B cell (primary cell): ENCODE data around the gene LRRC72. TPM values are rescaled to one million over a fixed set of nuclear protein-coding genes. Genes with fewer than 3 reads are reported as not detected.

Experiments used
- ATAC-seq: fragments of 200-7000 bp; cut with Tn5 transposase; one replicate; pipeline ENCODE4 v1.10.0; 2021; ENCODE audit warnings: low read depth, mild to moderate bottlenecking, moderate number of reproducible peaks, moderate library complexity
- CTCF ChIA-PET: fragments of 350-600 bp; sonication (Branson Sonifier 250); formaldehyde crosslinking; loops from one replicate; lab custom pipeline; 2021; ENCODE audit warnings: antibody characterized with exemption, inconsistent platforms; lab: Charles Lee
- POLR2A ChIA-PET: fragments of 350-600 bp; sonication (Branson Sonifier 250); formaldehyde crosslinking; loops from one replicate; lab custom pipeline; 2021; ENCODE audit warnings: antibody characterized with exemption; lab: Charles Lee
- DNase-seq: peaks from one replicate; pipeline ENCODE4 v3.0.0; 2013
- H2AFZ ChIP-seq: 2 replicates; pipeline ENCODE4 v1.6.1; 2012; ENCODE audit warnings: mild to moderate bottlenecking, low read depth, low read length; ENCODE audit not compliant: insufficient read depth, poor library complexity, severe bottlenecking
- H3K27ac ChIP-seq, 2 donors: 1 replicate in 1 of 2; 2 replicates in 1 of 2; pipeline ENCODE4 v1.5.1; 2012 to 2013; ENCODE audit warnings: low read length in 2 of 2, mild to moderate bottlenecking in 2 of 2, moderate library complexity in 1 of 2
- H3K27me3 ChIP-seq, 4 experiments: fragments of 200-600 bp in 1 of 4; sonication (generic) in 1 of 4; replicated peaks in 1 of 4; 1 replicate in 2 of 4; 2 replicates in 2 of 4; pipeline versions ENCODE4 v1.6.1 to v1.7.0; 2013 to 2016; ENCODE audit warnings: low read length in 3 of 4, mild to moderate bottlenecking in 2 of 4, mixed read lengths in 1 of 4, moderate library complexity in 1 of 4; ENCODE audit not compliant: insufficient read depth in 4 of 4, control insufficient read depth in 3 of 4; ENCODE audit errors: control extremely low read depth in 1 of 4
- H3K36me3 ChIP-seq, 2 experiments: replicated peaks in 1 of 2; 1 replicate in 1 of 2; 2 replicates in 1 of 2; pipeline versions ENCODE4 v1.6.1 to v1.7.1; 2013; ENCODE audit warnings: low read length in 1 of 2; ENCODE audit not compliant: insufficient read depth in 2 of 2, control insufficient read depth in 1 of 2; ENCODE audit errors: control extremely low read depth in 1 of 2, extremely low read depth in 1 of 2
- H3K4me1 ChIP-seq, 2 donors: fragments of 200-600 bp in 1 of 2; sonication (generic) in 1 of 2; 1 replicate in 1 of 2; 2 replicates in 1 of 2; pipeline versions ENCODE4 v1.5.1 to v1.6.1; 2013 to 2017; ENCODE audit warnings: low read length in 2 of 2; ENCODE audit not compliant: control insufficient read depth in 2 of 2, insufficient read depth in 2 of 2
- H3K4me2 ChIP-seq: replicated peaks from 2 replicates; pipeline ENCODE3; 2012; ENCODE audit warnings: mild to moderate bottlenecking, low read depth, low read length; ENCODE audit not compliant: poor library complexity, severe bottlenecking
- H3K4me3 ChIP-seq, 5 experiments: fragments of 200-600 bp in 1 of 5; sonication (generic) in 1 of 5; 1 replicate in 3 of 5; 2 replicates in 2 of 5; pipeline versions ENCODE4 v1.5.1 to v1.7.0; 2011 to 2016; ENCODE audit warnings: low read length in 4 of 5, mild to moderate bottlenecking in 4 of 5, low read depth in 2 of 5, control low read depth in 1 of 5, moderate library complexity in 1 of 5; ENCODE audit not compliant: insufficient read depth in 1 of 5; ENCODE audit errors: control extremely low read depth in 1 of 5, extremely low read depth in 1 of 5
- H3K79me2 ChIP-seq: fragments of 200-600 bp; sonication (generic); one replicate; pipeline ENCODE4 v1.6.0; 2016; ENCODE audit warnings: low read length; ENCODE audit not compliant: control insufficient read depth, insufficient read depth
- H3K9ac ChIP-seq: fragments of 200-600 bp; sonication (generic); 2 replicates; pipeline ENCODE4 v1.6.1; 2017; ENCODE audit warnings: mild to moderate bottlenecking, low read length, moderate library complexity
- H3K9me3 ChIP-seq, 3 donors: one replicate each; pipeline versions ENCODE4 v1.6.1 to v1.7.1; 2013; ENCODE audit warnings: low read length in 2 of 3; ENCODE audit not compliant: control insufficient read depth in 2 of 3, insufficient read depth in 1 of 3; ENCODE audit errors: control extremely low read depth in 1 of 3
- H4K20me1 ChIP-seq: 2 replicates; pipeline ENCODE4 v1.6.0; 2012; ENCODE audit warnings: mild to moderate bottlenecking, low read length; ENCODE audit not compliant: insufficient read depth, control insufficient read depth, poor library complexity, severe bottlenecking
- H3K27ac Mint-ChIP-seq: one replicate; pipeline ENCODE4 v1.8.0; 2021; ENCODE audit warnings: mixed read lengths
- H3K27me3 Mint-ChIP-seq: one replicate; pipeline ENCODE4 v1.8.0; 2021; ENCODE audit warnings: mixed read lengths
- H3K4me1 Mint-ChIP-seq: one replicate; pipeline ENCODE4 v1.8.0; 2021; ENCODE audit warnings: mixed read lengths
- H3K4me3 Mint-ChIP-seq: one replicate; pipeline ENCODE4 v1.8.0; 2021; ENCODE audit warnings: mixed read lengths
- H3K9me3 Mint-ChIP-seq: one replicate; pipeline ENCODE4 v1.8.0; 2022; ENCODE audit warnings: mixed read lengths; ENCODE audit not compliant: insufficient read depth
- EZH2 ChIP-seq: IDR thresholded peaks from 2 replicates; pipeline ENCODE4 v1.6.1; 2012; ENCODE audit warnings: borderline replicate concordance, low read depth, mild to moderate bottlenecking, moderate library complexity, low read length; ENCODE audit not compliant: insufficient read depth, poor library complexity, severe bottlenecking
- whole genome bisulfite sequencing: methylation state at CpG from one replicate; pipeline ENCODE4 v1.1.5; 2013; ENCODE audit warnings: missing lambda C conversion rate; ENCODE audit not compliant: insufficient coverage; 5-methylcytosine and 5-hydroxymethylcytosine counted together
- intact Hi-C: fragments of 100-400 bp; cut with micrococcal nuclease; formaldehyde crosslinking; loops from one replicate; pipeline ENCODE4 v1.10.0; 2022
- polyA plus RNA-seq: library from polyadenylated mRNA; depleted of rRNA; stranded (reverse); fragments of >200 nt; gene quantifications from 2 replicates; pipeline ENCODE4 v1.2.3, GENCODE V29; 2012
- total RNA-seq, 2 donors: library from RNA; stranded (reverse); fragments of 120-200 nt in 1 of 2; gene quantifications; 1 replicate in 1 of 2; 2 replicates in 1 of 2; pipeline versions ENCODE4 v1.2.3 to v1.2.4, GENCODE V29; 2013 to 2022
- TF ChIP-seq, protein P1 (sequence below): fragments of 200-600 bp; IDR thresholded peaks from one replicate; pipeline ENCODE4 v1.8.0; 2022; ENCODE audit warnings: antibody characterized with exemption, mild to moderate bottlenecking

Gene LRRC72
- total and polyA plus RNA-seq, 2 donors (not counting 1 experiment from before 2014, with no cell fraction given), result not detected

DNA sequence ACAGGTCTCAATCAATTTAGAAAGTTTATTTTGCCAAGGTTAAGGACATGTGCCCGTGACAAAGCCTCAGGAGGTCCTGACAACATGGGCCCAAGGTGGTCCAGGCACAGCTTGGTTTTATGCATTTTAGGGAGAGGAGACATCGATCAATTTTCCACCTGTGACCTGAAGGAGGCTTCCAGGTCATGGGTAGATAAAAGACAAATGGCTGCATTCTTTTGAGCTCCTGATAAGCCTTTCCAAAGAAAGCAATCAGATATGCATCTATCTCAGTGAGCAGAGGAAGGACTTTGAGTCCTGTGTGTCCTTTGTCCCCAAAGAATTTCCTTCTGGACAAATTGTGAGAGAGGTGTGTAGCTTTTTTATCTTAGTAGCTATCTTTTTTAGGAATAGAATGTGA is 15.8 kb downstream of the LRRC72 start:
- peaks cover 2 to 20% (median 8%) of the 10 kb centered on the region in 3 donors for H3K9me3 ChIP-seq
- H3K27ac ChIP-seq, result no peak overlapping the region
- H3K9ac ChIP-seq, result no peak overlapping the region
- TF ChIP-seq, protein P1, sequence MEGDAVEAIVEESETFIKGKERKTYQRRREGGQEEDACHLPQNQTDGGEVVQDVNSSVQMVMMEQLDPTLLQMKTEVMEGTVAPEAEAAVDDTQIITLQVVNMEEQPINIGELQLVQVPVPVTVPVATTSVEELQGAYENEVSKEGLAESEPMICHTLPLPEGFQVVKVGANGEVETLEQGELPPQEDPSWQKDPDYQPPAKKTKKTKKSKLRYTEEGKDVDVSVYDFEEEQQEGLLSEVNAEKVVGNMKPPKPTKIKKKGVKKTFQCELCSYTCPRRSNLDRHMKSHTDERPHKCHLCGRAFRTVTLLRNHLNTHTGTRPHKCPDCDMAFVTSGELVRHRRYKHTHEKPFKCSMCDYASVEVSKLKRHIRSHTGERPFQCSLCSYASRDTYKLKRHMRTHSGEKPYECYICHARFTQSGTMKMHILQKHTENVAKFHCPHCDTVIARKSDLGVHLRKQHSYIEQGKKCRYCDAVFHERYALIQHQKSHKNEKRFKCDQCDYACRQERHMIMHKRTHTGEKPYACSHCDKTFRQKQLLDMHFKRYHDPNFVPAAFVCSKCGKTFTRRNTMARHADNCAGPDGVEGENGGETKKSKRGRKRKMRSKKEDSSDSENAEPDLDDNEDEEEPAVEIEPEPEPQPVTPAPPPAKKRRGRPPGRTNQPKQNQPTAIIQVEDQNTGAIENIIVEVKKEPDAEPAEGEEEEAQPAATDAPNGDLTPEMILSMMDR, result no peak
- TF ChIP-seq EZH2, result no peak
- Mint-ChIP-seq H3K4me3 (no peak overlapping the region), H3K4me1 (no peaks in the 10 kb centered on the region), H3K27me3 (peaks cover 4% of the 10 kb centered on the region), H3K27ac (no peak overlapping the region), H3K9me3 (peaks cover 4% of the 10 kb centered on the region)
- intact Hi-C loops, result no loop called here
- H3K36me3 ChIP-seq, result no peaks in the 10 kb centered on the region
- ATAC-seq, result no peak
- H3K79me2 ChIP-seq, result no peaks in the 10 kb centered on the region
- CTCF ChIA-PET, result interaction anchor here (1.5 kb wide), 1 partner anchor 11 kb away, joined by 3 read pairs; no protein-coding TSS in a partner anchor
- WGBS, result 90% methylated on average over 2 of the region's 2 CpGs
- no peak overlapping the region for H2AFZ ChIP-seq
- no peaks in the 10 kb centered on the region for H3K27me3 ChIP-seq
- H3K4me2 ChIP-seq, result no peak overlapping the region
- H3K4me3 ChIP-seq, result no peak overlapping the region
- no peaks in the 10 kb centered on the region for H4K20me1 ChIP-seq
- no peaks in the 10 kb centered on the region for H3K4me1 ChIP-seq
- POLR2A ChIA-PET, result no interaction called here
- no peak for DNase-seq

GRCh38 chr7:16543456-16543855 is 16.8 kb downstream of the LRRC72 start:
- Histone ChIP-seq H3K27ac (no peak overlapping the region), H3K36me3 (no peaks in the 10 kb centered on the region), H3K4me1 (no peaks in the 10 kb centered on the region), H3K9ac (no peak overlapping the region), H3K9me3 (peaks cover 2 to 25% (median 8%) of the 10 kb centered on the region in 3 donors), H4K20me1 (no peaks in the 10 kb centered on the region), H3K27me3 (no peaks in the 10 kb centered on the region), H3K4me3 (no peak overlapping the region), H3K79me2 (no peaks in the 10 kb centered on the region), H3K4me2 (no peak overlapping the region), H2AFZ (no peak overlapping the region)
- POLR2A ChIA-PET, result no interaction called here
- ATAC-seq, result no peak
- H3K27ac Mint-ChIP-seq, result no peak overlapping the region
- no peak overlapping the region for H3K4me3 Mint-ChIP-seq
- TF ChIP-seq, protein P1, result no peak
- TF ChIP-seq EZH2, result no peak
- no peaks in the 10 kb centered on the region for H3K4me1 Mint-ChIP-seq
- WGBS, result 83% methylated on average over 1 of the region's 2 CpGs
- peaks cover 7% of the 10 kb centered on the region for H3K27me3 Mint-ChIP-seq
- no peak for DNase-seq
- H3K9me3 Mint-ChIP-seq, result peaks cover 4% of the 10 kb centered on the region
- CTCF ChIA-PET, result interaction anchor here (1.9 kb wide), 1 partner anchor 22 kb away, joined by 9 read pairs; no protein-coding TSS in a partner anchor
- intact Hi-C loops, result no loop called here
